Measurements from ENCODE around the gene CIAO3.
A peak's percentile ranks its signal among the peaks of the same experiment; 100 is the strongest.

- TF ChIP-seq CTCF (optimal IDR thresholded peaks at IDR 0.05 in 1 of 3, IDR thresholded peaks at IDR 0.05 in 1 of 3, conservative IDR thresholded peaks at IDR 0.05 in 1 of 3; ENCODE audit: extremely low read depth in 1 of 3, insufficient read depth in 2 of 3, low read length in 3 of 3) (peak in 1 of 3 experiments; percentile 4), EZH2 (IDR thresholded peaks at IDR 0.05; ENCODE audit: low read length) (peak; percentile 90)
Observed at GRCh38 chr16:706189-707061, 34.4 kb downstream of the CIAO3 start.
